Inflammatory macrophage treated with lipopolysaccharide for 1 hour (primary cell): ENCODE results near the gene OR10X1.

Experiments
- DNase-seq, 2 donors: peaks; one replicate each; pipeline ENCODE4 v3.0.0-alpha.2; 2020 to 2022

Gene OR10X1

GRCh38 chr1:158579733-158580132 lies at the start of gene OR10X1:
TSS of gene OR10X1 (minus strand) at chr1:158579899. CDS start at chr1:158579899, 0 bp downstream.
- DNase-seq: no peak

GRCh38 chr1:158613764-158614163 lies 34.1 kb upstream of the OR10X1 start:
- no peak for DNase-seq

DNA sequence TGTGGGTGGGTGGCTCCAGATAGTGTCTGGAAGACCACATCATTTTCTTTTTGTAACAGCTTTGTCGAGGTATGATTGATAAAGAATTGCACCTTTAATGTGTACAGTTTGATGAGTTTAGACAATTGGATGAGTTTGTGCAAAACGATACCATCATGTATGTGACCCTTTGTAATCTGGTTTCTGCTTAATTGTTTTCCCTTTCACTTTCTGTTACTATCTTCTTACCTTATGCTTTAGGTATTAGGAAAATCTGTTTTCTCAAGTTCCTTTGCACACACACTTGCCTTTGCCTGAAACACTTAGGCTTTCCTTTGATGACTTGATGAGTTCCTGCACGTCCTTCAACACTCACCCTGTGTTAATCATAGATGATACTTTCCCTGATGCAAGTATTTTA lies 32.2 kb upstream of the OR10X1 start:
- no peak for DNase-seq

DNA sequence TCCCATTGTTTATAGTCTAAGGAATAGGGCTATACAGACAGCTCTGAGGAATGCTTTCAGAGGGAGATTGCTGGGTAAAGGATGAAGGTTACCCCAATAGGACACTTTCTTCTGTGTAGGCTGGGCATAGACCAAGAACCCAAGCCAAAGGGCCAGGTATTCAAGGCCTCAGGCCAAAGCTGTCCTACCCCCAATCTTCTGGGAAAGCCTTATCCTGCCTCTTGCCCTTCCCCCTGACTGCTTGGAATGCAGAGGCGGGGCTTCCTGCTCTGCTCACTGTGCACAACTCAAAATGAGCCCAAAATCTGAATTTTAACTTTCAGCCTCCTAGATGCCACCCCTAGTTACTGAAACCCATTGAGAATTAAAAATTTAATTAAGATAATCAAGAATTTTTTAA lies 27.6 kb upstream of the OR10X1 start:
- DNase-seq: no peak

- no peak for DNase-seq
These were observed 25.3 kb upstream of the OR10X1 start, which contains the start of gene OR10Z1 for GRCh38 chr1:158604968-158605367. TSS of gene OR10Z1 (plus strand) at chr1:158605268. CDS start at chr1:158606439, 1,171 bp downstream.

DNA sequence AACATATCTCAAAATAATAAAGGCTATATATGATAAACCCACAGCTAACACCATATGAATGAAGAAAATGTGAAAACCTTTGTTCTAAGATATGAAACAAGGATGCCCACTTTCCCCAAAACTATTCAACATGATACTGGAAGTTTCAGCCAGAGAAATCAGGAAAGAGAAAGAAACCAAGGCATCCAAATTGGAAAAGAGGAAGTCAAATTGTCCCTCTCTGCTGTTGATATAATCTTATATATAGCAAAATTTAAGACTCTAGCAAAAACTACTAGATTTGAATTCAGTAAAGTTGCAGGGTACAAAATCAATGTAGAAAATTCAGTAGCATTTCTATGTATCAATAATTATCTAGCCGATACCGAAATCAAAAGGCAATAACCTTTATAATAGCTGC lies 21.0 kb upstream of the OR10X1 start:
- no peak for DNase-seq

DNA sequence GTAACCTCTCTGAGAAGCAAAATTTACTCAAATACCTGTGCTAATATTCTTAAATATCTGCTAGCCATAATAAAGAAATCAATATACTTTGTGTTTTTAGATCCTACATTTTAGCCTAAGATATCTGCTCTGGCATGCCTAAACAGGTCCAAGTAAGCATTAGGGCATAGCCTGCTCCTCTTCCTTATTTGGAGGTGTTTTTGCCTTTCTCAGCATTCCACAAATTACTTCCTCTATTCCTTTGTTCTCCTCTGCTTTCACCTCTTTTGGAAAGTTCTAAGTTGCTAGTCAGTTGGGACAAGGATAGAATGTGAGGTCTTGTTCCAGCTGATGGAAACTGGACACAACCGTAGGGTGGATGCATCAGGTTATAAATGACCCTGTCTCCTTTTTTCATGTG lies 7.2 kb upstream of the OR10X1 start:
- no peak for DNase-seq

DNA sequence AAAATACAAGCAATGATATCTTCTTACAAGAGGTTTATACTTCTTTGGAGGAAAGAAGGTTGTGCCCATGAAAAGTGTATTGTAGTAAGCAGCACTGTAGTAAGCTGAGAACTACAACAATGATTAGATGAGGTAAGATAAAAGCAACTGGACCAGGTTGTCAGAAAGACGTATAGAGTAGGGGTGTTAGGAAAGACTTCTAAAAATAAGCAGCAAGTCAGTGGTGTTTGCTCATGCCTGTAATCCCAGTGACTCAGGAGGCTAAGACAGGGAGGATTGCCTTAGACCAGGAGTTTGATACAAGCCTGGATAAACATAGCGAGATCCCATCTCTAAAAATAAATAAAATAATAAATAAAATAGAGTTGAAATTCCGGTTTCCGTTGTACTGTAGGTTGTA lies 4.3 kb upstream of the OR10X1 start:
- DNase-seq: no peak

DNA sequence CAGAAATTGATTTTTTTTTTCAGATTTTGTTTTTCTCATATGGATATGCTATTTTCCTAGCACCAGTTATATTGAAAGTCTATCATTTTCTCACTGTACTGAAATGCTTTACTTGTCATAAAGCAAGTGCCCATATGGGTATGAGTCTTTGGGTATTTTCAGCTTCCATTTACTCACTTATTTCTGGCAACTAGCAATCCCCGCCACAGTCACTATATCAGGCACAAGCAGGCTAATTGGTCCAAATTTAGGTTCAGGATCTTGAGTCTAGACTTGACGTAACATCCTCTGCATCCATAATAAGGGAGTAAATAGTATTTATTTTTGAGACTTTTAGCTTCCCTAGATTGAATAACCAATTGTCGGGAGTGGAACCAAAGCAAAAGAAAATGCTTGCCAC lies 2.1 kb downstream of the OR10X1 start:
- no peak for DNase-seq

- no peak for DNase-seq
These were observed 7.5 kb downstream of the OR10X1 start for GRCh38 chr1:158572226-158572625.

DNA sequence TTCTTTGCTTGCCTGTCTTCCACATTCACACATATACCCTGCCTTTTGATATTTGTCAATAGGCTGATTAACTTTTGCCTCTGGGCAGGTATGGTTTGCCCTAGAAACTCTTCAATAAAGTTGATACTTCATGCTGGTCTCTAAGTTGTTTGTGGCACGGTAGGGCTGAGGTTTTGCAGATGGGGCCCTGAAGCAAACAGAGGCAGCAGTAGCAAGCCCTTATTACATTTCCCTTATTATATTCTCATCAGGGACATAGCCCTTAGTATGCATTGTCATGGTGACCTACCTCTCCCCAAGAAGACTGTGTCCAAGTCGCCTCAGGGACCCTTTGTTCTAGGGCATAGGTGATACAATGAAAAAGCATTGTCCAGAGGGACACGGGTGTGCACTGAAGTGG lies 9.2 kb downstream of the OR10X1 start, which contains the start of gene OR6P1:
Gene OR6P1 (minus strand): TSS at position 101 of the 400 bp plus-strand sequence. CDS start 6,976 bp downstream, outside the sequence.
- DNase-seq: no peak

GRCh38 chr1:158564608-158565007 lies 15.1 kb downstream of the OR10X1 start:
- DNase-seq: peak; percentile 44 to 52

DNA sequence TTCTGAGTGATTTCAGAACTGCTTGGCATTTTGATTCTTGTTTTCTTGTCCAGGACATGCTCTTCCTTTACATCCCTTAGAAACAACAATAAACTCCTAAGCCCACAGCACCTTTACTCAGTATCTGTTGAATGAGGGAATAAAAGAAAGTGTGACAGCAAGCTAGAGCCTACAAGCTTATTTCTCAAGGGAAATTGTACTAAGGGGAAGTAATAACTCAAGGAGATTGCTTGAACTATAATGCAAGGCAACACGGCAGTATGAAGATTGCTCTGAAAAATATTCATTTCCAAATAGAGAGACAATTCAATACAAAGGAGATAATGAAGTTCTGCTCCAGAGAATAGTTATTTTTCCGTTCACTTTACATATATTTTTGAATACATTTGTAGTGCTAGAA lies 15.8 kb downstream of the OR10X1 start:
- DNase-seq: peak in 1 of 2 donors; percentile 7

DNA sequence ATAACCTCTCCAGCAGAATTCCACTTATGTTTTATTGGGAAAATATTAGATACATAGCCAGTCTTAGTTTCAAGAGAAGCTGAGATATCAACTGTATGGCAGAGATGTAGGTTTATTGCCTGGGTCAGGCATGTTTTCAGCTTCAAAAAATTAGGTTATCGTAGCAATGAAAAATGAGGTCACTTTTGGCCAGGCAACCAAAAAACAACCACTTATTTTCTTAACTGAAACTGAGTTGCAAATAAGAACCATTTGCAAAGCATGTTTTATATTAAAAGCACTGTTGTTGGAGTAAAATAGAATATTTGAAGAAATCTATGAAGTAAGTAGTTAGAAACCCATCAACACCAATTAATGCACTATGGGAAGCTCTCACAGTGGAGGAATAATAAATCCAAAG lies 20.0 kb downstream of the OR10X1 start:
- DNase-seq: no peak

GRCh38 chr1:158554352-158554751 lies 25.3 kb downstream of the OR10X1 start, which contains the start of gene OR6Y1:
TSS of gene OR6Y1 (minus strand) at chr1:158554405. CDS start at chr1:158548105, 6,300 bp downstream.
- no peak for DNase-seq

GRCh38 chr1:158552296-158552695 lies 27.4 kb downstream of the OR10X1 start:
- DNase-seq: no peak

DNA sequence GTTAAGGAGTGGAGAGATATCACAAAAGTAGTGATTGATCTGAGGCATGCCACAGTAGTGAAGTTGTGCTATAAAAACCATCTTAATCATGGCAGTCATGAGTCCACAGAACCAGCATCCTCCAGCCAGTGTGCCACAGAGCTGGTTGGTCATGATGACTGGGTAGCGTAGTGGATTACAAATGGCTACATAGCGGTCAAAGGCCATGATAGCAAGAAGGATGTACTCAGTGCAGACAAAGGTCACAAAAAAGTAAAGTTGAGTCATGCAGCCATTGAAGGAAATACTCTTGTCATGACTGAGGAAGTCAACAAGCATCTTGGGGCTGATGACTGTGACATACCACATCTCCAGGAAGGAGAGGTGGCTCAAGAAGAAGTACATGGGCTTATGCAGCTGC lies 32.2 kb downstream of the OR10X1 start:
- DNase-seq: no peak

- no peak for DNase-seq
These were observed 42.1 kb downstream of the OR10X1 start for GRCh38 chr1:158537609-158538008.

DNA sequence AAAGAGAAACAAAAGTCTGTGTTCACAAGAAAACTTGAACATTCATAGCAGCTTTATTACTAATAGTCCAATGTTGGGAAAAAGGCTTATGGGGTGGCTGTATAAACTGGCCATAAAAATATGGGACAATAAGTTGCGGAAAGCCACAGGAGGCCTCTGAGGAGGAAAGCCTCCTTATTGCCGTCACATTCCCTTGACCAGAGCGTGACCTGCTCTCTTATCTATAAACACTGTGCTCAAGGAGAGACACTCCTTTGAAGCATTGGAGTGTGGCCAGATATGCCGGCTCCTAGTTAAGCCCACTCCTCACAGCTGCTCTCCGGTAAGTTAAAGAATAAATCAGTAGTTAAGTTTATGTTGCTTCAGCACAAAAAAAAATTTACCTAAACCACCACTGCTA lies 45.2 kb downstream of the OR10X1 start:
- DNase-seq: no peak
